Smooth muscle cell (in vitro differentiated cells): ENCODE results near the gene ITGA3. TPM values are rescaled to one million over a fixed set of nuclear protein-coding genes. Genes with fewer than 3 reads are reported as not detected.

Experiments
- DNase-seq: peaks from one replicate; lab custom pipeline; 2025; ENCODE audit not compliant: unreplicated experiment; lab: John Stamatoyannopoulos, UW
- H2AFZ ChIP-seq: fragments of 200-600 bp; sonication (generic); 2 replicates; pipeline ENCODE4 v1.6.0; 2016; ENCODE audit warnings: antibody characterized with exemption, low read depth, mild to moderate bottlenecking
- H3F3A ChIP-seq: fragments of 200-600 bp; sonication (generic); 2 replicates; pipeline ENCODE4 v1.6.0; 2017; ENCODE audit warnings: antibody characterized with exemption, low read depth
- H3K27ac ChIP-seq: fragments of 200-600 bp; sonication (generic); 2 replicates; pipeline ENCODE4 v1.5.1; 2016; ENCODE audit warnings: low read depth, mild to moderate bottlenecking
- H3K27me3 ChIP-seq: fragments of 200-600 bp; sonication (generic); 2 replicates; pipeline ENCODE4 v1.6.1; 2016; ENCODE audit warnings: low read depth, mild to moderate bottlenecking
- H3K36me3 ChIP-seq: fragments of 200-600 bp; sonication (generic); 2 replicates; pipeline ENCODE4 v1.5.1; 2016; ENCODE audit warnings: low read depth
- H3K4me1 ChIP-seq: fragments of 200-600 bp; sonication (generic); 2 replicates; pipeline ENCODE4 v1.5.1; 2016; ENCODE audit warnings: low read depth
- H3K4me2 ChIP-seq: fragments of 200-600 bp; sonication (generic); 2 replicates; pipeline ENCODE4 v1.6.0; 2016; ENCODE audit warnings: mild to moderate bottlenecking
- H3K4me3 ChIP-seq: fragments of 200-600 bp; sonication (generic); 2 replicates; pipeline ENCODE4 v1.5.1; 2016; ENCODE audit warnings: mild to moderate bottlenecking
- H3K79me2 ChIP-seq: fragments of 200-600 bp; sonication (generic); 2 replicates; pipeline ENCODE4 v1.6.0; 2016; ENCODE audit warnings: low read depth, mild to moderate bottlenecking
- H3K9ac ChIP-seq: fragments of 200-600 bp; sonication (generic); 2 replicates; pipeline ENCODE4 v1.6.0; 2016; ENCODE audit warnings: low read depth
- H3K9me3 ChIP-seq: fragments of 200-600 bp; sonication (generic); replicated peaks from 2 replicates; pipeline ENCODE4 v1.5.1; 2016; ENCODE audit warnings: low read depth
- H4K20me1 ChIP-seq: fragments of 200-600 bp; sonication (generic); 2 replicates; pipeline ENCODE4 v1.6.0; 2016; ENCODE audit warnings: low read depth
- CTCF ChIP-seq: fragments of 200-600 bp; sonication (generic); IDR thresholded peaks from 2 replicates; pipeline ENCODE4 v1.5.1; 2017; ENCODE audit warnings: borderline replicate concordance, mild to moderate bottlenecking, antibody characterized with exemption; ENCODE audit not compliant: insufficient read depth, poor library complexity, severe bottlenecking
- WGBS: methylation state at CpG from one replicate; pipeline ENCODE4 v1.1.7; 2016; ENCODE audit warnings: low lambda C conversion rate; 5-methylcytosine and 5-hydroxymethylcytosine counted together
- polyA plus RNA-seq: library from polyadenylated mRNA; unstranded; fragments of >200 nt; fragmentation: Nextera tagmentation; extraction: Ambion mirVana; gene quantifications from 2 replicates; pipeline ENCODE4 v1.2.1, GENCODE V29; 2016
- total RNA-seq: library from RNA; depleted of rRNA; stranded (reverse); fragments of >200 nt; gene quantifications from 2 replicates; pipeline ENCODE4 v1.2.3, GENCODE V29; 2014

Gene ITGA3
- total and polyA plus RNA-seq, 2 experiments from 2014 or later, result 30.0 to 44.7 TPM

DNA sequence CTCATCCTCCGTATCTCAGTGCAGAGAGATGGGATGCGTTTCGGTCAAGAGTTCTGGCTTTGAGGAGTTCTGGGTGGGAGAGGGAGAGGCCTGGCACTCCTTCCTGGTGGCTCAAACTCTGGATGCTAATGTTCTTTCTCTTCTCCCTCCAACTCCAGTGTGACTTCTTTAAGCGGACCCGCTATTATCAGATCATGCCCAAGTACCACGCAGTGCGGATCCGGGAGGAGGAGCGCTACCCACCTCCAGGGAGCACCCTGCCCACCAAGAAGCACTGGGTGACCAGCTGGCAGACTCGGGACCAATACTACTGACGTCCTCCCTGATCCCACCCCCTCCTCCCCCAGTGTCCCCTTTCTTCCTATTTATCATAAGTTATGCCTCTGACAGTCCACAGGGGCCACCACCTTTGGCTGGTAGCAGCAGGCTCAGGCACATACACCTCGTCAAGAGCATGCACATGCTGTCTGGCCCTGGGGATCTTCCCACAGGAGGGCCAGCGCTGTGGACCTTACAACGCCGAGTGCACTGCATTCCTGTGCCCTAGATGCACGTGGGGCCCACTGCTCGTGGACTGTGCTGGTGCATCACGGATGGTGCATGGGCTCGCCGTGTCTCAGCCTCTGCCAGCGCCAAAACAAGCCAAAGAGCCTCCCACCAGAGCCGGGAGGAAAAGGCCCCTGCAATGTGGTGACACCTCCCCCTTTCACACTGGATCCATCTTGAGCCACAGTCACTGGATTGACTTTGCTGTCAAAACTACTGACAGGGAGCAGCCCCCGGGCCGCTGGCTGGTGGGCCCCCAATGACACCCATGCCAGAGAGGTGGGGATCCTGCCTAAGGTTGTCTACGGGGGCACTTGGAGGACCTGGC, 33.3 kb downstream of the ITGA3 start:
- Histone ChIP-seq H3K79me2 (no peaks in the 10 kb centered on the region), H3K27ac (no peak overlapping the region), H3K27me3 (no peaks in the 10 kb centered on the region), H3K4me3 (no peak overlapping the region), H3F3A (peaks cover 3% of the 10 kb centered on the region), H4K20me1 (no peaks in the 10 kb centered on the region), H3K9ac (no peak overlapping the region), H3K4me1 (no peaks in the 10 kb centered on the region), H3K9me3 (no peaks in the 10 kb centered on the region), H3K4me2 (no peak overlapping the region), H2AFZ (no peak overlapping the region), H3K36me3 (no peaks in the 10 kb centered on the region)
- DNase-seq, result no peak
- TF ChIP-seq CTCF, result no peak
- WGBS, result 93% methylated on average over 25 of the region's 25 CpGs

DNA sequence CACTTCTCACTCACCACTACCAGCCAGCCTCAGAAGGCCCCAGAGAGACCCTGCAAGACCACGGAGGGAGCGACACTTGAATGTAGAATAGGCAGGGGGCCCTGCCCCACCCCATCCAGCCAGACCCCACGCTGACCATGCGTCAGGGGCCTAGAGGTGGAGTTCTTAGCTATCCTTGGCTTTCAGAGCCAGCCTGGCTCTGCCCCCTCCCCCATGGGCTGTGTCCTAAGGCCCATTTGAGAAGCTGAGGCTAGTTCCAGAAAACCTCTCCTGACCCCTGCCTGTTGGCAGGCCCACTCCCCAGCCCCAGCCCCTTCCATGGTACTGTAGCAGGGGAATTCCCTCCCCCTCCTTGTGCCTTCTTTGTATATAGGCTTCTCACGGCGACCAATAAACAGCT, 34.2 kb downstream of the ITGA3 start:
- no peak for TF ChIP-seq CTCF
- no peak overlapping the region for H3K4me3 ChIP-seq
- no peaks in the 10 kb centered on the region for H3K27me3 ChIP-seq
- no peaks in the 10 kb centered on the region for H3K9me3 ChIP-seq
- no peaks in the 10 kb centered on the region for H4K20me1 ChIP-seq
- H3K79me2 ChIP-seq, result no peaks in the 10 kb centered on the region
- 95% methylated on average over 6 of the region's 6 CpGs for WGBS
- no peaks in the 10 kb centered on the region for H3K36me3 ChIP-seq
- H3K4me1 ChIP-seq, result peaks cover 5% of the 10 kb centered on the region
- no peak overlapping the region for H3K9ac ChIP-seq
- H3F3A ChIP-seq, result peaks cover 3% of the 10 kb centered on the region
- H2AFZ ChIP-seq, result no peak overlapping the region
- H3K4me2 ChIP-seq, result no peak overlapping the region
- H3K27ac ChIP-seq, result no peak overlapping the region
- no peak for DNase-seq

DNA sequence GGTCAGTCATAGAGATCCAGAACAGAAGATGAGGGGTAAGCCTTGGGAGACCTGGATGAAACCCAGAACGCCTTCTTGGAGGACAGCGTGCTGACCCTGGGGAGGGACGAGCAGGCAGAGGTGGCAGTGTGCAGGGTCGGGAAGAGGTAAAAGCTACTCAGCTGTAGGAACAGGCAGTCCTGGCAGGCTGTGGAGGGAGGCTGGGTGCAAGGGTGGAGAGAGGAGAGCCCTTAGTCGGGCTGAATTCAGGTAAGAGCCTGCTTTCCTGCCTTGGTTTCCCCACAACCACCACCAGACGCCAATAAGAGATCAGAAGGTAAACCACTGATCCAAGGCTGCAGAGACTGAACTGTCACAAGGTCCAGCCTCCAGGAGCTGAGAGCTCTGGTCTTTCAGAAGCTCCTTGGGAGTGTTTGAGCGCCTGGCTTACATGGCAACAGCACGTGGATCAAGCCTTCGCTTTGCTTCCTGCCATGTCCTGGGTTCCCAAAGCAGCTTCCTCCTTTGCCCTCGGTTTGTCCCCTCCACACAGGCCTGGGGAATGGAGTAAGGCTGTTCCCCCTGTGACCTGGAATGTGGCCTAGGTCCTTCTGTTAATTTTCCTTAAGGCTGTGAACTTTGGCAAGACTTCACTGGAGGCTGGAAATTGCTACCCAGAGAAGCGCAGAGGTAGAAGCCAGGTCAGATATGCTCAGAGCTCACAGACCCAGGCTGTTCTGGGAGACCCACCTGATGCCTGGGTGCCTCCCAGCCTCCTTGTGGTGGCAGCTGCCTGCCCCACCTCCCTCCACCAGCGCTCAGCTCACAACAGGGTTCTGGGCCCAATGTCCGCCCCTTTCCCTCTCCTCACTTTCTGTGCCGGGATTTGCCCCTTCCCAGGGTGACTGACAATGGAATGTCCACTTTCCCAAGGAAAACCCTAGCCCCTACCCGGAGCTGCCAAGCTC, 35.3 kb downstream of the ITGA3 start:
- 86% methylated on average over 15 of the region's 15 CpGs for WGBS
- Histone ChIP-seq H3F3A (peaks cover 3% of the 10 kb centered on the region), H3K27me3 (no peaks in the 10 kb centered on the region), H3K4me1 (peaks cover 10% of the 10 kb centered on the region), H3K36me3 (no peaks in the 10 kb centered on the region), H3K4me3 (no peak overlapping the region), H3K79me2 (peaks cover 8% of the 10 kb centered on the region), H3K4me2 (no peak overlapping the region), H2AFZ (no peak overlapping the region), H4K20me1 (no peaks in the 10 kb centered on the region), H3K27ac (no peak overlapping the region), H3K9ac (no peak overlapping the region), H3K9me3 (no peaks in the 10 kb centered on the region)
- no peak for DNase-seq
- TF ChIP-seq CTCF, result no peak
